ENCODE results near the gene NEIL1. TPM values are rescaled to one million over a fixed set of nuclear protein-coding genes. Genes with fewer than 3 reads are reported as not detected.
A peak's percentile ranks its signal among the peaks of the same experiment; 100 is the strongest.

The NEIL1 gene
- total RNA-seq, 1 donor: 4.3 TPM

- TF ChIP-seq, protein P1, sequence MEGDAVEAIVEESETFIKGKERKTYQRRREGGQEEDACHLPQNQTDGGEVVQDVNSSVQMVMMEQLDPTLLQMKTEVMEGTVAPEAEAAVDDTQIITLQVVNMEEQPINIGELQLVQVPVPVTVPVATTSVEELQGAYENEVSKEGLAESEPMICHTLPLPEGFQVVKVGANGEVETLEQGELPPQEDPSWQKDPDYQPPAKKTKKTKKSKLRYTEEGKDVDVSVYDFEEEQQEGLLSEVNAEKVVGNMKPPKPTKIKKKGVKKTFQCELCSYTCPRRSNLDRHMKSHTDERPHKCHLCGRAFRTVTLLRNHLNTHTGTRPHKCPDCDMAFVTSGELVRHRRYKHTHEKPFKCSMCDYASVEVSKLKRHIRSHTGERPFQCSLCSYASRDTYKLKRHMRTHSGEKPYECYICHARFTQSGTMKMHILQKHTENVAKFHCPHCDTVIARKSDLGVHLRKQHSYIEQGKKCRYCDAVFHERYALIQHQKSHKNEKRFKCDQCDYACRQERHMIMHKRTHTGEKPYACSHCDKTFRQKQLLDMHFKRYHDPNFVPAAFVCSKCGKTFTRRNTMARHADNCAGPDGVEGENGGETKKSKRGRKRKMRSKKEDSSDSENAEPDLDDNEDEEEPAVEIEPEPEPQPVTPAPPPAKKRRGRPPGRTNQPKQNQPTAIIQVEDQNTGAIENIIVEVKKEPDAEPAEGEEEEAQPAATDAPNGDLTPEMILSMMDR (IDR thresholded peaks at IDR 0.05; ENCODE audit: insufficient read depth, low read depth, low read length): no peak
- H3K4me3 ChIP-seq (ENCODE audit: low read depth, low read length): no peak overlapping the region
- DNase-seq (ENCODE audit: low read depth): no peak
Observed at GRCh38 chr15:75362642-75363249, 15.9 kb downstream of the NEIL1 start.

- DNase-seq (ENCODE audit: low read depth): no peak
- H3K4me3 ChIP-seq (ENCODE audit: low read depth, low read length): no peak overlapping the region
- TF ChIP-seq, protein P1 (IDR thresholded peaks at IDR 0.05; ENCODE audit: insufficient read depth, low read depth, low read length): no peak
Observed at GRCh38 chr15:75363786-75364185, 16.9 kb downstream of the NEIL1 start.

DNA sequence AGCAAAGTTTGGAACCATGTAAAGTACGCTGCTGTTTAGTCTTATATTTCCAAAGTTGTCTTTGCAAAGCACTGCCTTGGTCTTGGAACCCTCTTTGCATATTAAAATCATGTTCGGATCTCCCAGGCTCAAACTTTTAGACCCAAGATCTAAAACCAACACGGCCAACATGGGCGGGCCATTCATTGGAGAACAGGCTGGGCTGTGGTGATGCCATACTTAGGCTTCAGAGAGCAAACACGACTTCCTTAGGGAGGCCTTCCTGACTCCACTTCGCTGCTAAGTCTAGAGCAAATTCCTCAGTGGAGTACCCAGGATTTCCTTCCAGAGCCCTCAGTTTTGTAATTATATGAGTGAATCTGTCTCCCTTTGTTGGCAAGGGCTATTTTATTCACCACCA lies 18.0 kb downstream of the NEIL1 start:
- no peak for DNase-seq (ENCODE audit: low read depth)
- TF ChIP-seq, protein P1 (IDR thresholded peaks at IDR 0.05; ENCODE audit: insufficient read depth, low read depth, low read length): no peak
- H3K4me3 ChIP-seq (ENCODE audit: low read depth, low read length): no peak overlapping the region

GRCh38 chr15:75366163-75366562 lies 19.3 kb downstream of the NEIL1 start:
- no peak overlapping the region for H3K4me3 ChIP-seq (ENCODE audit: low read depth, low read length)
- TF ChIP-seq, protein P1 (IDR thresholded peaks at IDR 0.05; ENCODE audit: insufficient read depth, low read depth, low read length): no peak
- DNase-seq (ENCODE audit: low read depth): no peak

GRCh38 chr15:75367006-75367405 lies 20.2 kb downstream of the NEIL1 start:
- H3K4me3 ChIP-seq (ENCODE audit: low read depth, low read length): no peak overlapping the region
- no peak for DNase-seq (ENCODE audit: low read depth)
- TF ChIP-seq, protein P1 (IDR thresholded peaks at IDR 0.05; ENCODE audit: insufficient read depth, low read depth, low read length): no peak

DNA sequence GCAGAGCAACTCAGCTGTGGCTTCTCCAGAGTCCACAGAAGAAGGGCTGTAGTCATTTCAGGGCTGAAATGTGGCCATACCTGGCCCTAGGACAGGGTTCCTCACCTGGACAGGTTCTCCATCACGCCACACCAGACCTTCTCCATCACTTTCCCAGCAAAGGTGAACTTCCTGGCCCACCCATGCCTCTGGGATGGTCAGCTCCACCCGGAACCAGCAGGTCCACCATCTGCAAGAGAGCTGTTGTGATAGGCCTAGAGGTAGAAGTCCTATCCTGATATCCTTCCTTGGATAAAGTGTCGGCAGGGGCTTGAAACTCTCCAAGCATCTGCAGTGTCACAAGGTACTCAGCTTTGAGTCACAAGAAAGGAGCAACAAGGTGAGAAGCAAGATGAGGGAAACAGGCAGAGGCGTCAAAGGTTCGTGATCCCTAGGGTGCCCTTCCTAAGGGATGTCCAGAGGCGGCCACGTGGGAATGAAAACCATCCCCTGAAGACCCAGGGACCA lies 20.6 kb downstream of the NEIL1 start:
- peak overlapping the region; percentile 93 for H3K4me3 ChIP-seq (ENCODE audit: low read depth, low read length)
- TF ChIP-seq, protein P1 (IDR thresholded peaks at IDR 0.05; ENCODE audit: insufficient read depth, low read depth, low read length): no peak
- no peak for DNase-seq (ENCODE audit: low read depth)
